GM19395 (cell line): Measurements from ENCODE around the gene CSKMT.
"Not testable (repeated sequence)": the region's sequence is repeated elsewhere in the genome, so short reads cannot be mapped to it uniquely, and the experiment has no call there.

Experiments
- ATAC-seq: cut with Tn5 transposase; IDR thresholded peaks from one replicate; pipeline ENCODE4 v1.9.1; 2021; ENCODE audit warnings: mild to moderate bottlenecking, moderate library complexity; ENCODE audit not compliant: unreplicated experiment

CSKMT gene

GRCh38 chr11:62654297-62654696, 10.8 kb upstream of the CSKMT start:
- ATAC-seq, result no peak

DNA sequence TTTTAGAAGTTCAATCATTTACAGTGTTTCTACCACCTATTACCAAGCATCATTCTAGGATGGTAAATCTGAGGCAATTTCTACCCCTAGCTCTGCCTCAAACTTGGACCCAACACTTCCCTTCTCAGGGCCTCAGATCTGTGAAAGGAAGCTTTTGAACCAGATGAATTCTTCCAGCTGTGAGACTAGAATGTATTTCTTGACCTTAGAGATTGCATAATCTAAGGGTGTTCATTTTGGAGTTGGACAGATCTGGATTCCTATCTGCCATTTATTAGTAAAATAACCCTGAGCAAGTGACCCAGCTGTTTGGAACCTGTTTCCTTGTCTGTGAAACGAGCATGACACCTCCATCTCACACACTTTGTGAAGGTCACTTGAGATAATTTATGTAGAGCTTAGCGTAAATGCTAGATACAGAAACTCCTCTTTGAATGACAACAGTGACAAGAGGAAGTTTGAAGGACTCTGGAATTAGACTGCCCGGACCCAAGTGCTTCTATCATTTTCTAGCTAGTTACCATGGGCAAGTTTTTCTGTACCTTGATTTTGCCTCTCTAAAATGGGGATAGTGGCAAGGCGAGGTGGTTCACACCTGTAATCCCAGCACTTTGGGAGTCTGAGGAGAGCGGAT, 8.2 kb upstream of the CSKMT start:
- no peak for ATAC-seq

- ATAC-seq, result peak; percentile 53
These were observed 572 bp upstream of the CSKMT start for GRCh38 chr11:62664405-62665074.

DNA sequence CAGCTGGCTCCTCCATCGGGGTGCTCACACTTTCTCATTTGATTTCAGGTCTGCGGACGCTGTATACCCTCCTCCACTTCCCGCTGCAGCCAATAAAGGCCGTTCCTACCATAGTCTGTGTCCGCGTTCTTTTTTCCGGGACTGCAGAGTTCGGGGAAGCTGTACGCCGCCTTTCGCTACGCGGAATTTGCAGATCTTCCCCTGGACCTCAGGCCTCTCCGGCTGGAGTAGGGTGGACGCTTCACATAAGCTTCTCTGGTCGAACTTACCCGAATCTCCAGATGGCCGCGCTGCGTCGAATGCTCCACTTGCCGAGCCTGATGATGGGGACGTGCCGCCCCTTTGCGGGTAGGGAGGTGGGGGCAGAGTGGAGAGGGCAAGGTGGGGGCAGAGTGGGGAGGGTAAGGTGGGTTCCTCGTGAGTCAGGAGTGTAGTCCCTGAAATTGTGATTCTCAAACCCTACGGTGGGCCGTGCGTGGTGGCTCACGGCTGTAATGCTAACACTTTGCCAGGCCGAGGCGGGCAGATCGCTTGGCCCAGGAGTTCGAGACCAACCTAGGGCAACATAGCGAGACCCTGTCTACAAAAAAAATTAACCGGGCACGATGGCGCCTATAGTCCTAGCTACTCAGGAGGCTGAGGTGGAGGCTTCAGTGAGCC, 617 bp downstream of the CSKMT start:
- ATAC-seq, result peak; percentile 35

DNA sequence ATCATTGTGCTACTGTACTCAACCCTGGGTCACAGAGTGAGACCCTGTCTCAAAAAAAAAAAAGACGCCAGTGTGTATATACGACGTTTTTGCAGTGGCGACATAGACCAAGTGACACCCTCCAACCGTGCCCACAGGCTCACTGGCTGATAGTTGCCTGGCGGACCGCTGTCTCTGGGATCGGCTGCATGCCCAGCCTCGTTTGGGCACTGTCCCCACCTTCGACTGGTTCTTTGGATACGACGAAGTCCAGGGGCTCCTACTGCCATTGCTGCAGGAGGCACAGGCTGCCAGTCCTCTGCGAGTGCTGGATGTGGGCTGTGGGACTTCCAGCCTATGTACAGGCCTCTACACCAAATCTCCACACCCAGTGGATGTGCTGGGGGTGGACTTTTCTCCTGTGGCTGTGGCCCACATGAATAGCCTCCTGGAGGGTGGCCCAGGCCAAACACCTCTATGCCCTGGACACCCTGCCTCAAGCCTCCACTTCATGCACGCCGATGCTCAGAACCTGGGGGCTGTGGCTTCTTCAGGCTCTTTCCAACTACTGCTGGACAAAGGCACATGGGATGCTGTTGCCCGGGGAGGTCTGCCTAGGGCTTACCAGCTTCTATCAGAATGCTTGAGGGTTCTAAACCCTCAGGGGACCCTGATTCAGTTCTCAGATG, 1.3 kb downstream of the CSKMT start:
- no peak for ATAC-seq

DNA sequence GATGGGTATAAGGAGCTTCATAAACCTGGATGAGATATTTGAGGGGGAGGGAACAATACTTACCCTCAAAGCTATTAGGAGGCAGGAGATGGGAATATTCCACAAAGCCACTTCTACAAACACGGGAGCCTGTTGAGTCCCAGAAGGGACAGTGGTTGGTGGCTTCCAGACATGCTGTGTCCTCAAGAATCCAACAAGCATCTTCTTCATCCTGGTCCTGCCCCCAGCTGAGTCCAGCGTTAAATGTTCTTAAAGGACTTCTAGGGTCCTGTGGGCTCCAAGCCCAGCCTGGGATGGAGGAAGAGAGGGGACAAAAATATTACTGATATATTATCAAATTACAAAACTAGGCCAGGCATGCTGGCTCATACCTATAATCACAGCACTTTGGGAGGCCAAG, 2.3 kb downstream of the CSKMT start:
- no peak for ATAC-seq

DNA sequence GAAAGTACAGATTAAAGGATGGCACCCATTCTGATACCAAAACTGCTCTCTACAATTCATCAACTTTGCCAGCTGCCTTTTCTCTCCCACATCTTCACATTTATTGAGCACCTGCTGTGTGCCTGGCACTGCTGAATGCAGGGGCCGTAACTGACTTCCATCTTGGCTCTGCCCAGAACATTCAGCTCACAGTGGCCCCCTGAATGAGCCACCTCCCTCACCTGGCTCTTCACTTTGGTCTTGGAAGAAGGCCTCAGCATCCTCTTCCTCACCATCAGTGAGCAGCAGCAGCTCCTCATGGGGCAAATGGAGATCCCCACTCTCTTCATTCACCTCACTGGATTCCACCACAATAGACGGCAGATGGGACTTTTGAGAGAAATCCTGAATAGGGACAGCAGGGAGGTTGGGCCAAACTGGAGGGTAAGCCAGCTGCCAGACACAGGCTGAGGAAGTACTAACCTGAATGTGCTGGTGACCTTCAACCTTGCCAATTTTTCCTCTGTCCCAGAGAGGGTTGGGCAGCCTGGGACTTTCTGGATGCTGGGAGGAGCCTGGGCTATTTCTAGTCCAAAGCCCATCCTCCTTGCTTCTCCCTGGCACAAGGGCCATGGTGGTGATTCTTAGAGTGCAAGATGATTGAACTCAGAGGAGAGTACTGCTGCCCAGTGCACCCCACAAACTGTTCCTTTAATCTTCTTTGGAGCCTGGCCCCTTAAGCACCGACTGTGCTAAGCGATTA, 4.5 kb downstream of the CSKMT start:
- no peak for ATAC-seq

DNA sequence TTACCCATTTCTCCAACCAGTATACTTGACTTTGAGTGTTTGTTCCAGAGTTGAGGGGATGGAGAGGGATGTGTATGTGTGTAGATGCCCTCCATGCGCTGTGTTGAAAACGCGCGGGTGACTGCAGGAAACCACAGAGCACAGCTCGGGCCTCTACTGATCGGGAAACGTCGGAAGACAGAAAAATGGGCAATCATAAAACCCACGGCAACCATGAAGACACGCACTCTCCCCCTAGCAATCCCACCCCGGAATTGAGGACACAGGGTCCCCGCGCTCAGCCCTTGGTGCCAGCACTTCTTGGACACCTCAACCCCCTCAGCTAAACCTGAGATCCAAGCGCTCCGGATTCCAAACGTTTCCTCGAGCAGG, 6.1 kb downstream of the CSKMT start:
- peak; percentile 6 for ATAC-seq

- peak; percentile 63 for ATAC-seq
These were observed 6.7 kb downstream of the CSKMT start, which contains the start of the genes LBHD1 and UQCC3 for GRCh38 chr11:62671608-62672389. TSS of gene LBHD1 (minus strand) at chr11:62672267. CDS start at chr11:62670031, 2,236 bp downstream. TSS of gene UQCC3 (plus strand) at chr11:62671673. CDS start at chr11:62671746, 73 bp downstream.

GRCh38 chr11:62673196-62673525, 8.0 kb downstream of the CSKMT start:
- ATAC-seq, result no peak

DNA sequence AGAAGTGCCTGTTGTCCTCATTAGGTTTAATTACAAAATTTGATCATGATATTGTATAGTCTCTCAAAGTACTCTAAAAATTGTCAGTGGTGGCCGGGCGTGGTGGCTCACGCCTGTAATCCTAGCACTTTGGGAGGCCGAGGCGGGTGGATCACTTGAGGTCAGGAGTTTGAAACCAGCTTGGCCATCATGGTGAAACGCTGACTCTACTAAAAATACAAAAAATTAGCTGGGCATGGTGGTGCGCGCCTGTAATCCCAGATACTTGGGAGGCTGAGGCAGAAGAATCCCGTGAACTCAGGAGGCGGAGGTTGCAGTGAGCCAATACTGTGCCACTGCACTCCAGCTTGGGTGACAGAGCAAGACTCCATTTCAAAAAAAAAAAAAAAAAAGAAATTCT, 10.3 kb downstream of the CSKMT start:
- not testable (repeated sequence) for ATAC-seq

DNA sequence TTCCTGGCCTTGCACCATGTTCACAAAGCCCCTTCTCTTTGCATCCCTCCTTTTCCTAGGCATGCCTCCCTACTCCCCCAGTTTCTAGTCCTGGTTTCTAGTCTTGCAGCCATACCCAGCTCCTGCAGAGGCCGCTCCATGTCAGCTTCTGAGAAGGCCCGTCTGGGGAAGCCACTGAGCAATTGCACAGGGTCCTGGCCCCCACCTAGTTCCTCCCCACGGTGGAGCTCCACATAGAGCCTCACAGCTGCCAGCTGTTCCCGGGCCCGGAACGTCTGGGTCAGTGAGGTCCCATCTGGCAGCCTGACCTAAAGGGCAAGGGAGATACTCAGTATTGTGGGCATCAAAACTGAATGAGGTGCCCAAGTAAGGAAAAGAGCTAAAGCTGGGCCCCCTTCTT, 11.6 kb downstream of the CSKMT start:
- no peak for ATAC-seq

DNA sequence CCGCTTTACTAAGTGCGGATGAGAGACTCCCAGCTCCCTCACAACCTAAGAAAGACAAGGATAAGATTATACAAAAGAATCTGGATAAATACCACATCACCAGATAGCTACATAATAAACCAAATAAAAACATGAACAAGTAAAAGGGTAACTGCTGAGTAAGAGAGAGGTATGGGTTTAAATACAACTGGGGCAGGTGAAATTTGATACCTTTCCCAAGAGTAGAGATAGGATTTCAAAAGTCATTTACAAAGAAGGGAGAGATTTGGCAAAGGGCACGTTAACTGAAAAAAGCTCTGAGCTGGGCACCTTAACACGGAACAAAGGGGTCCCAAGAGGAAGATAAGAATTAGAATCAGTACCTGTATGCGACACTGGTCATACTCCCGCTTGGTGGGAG, 12.0 kb downstream of the CSKMT start:
- no peak for ATAC-seq

DNA sequence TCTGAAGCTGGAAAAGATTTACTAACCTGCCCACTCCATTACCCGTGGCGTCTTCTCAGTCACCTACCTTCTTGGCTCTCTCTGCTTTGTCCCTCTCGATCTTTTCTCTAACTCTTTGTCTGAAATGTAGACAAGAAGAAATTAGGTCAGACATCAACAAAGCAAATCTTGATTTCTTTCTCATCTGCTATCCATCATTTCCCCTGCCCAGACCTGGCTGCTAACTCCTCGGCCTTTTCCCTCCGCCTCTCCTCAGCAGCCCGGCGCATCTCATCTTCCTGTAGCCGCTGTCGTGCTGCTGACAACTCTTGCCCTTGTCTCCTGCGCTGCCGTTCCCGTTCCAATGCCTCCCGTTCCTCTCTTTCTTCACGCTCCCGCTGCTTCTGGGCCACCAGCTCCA, 12.6 kb downstream of the CSKMT start:
- ATAC-seq, result no peak

GRCh38 chr11:62678433-62678769, 13.3 kb downstream of the CSKMT start:
- no peak for ATAC-seq

- peak; percentile 84 for ATAC-seq
These were observed 13.9 kb downstream of the CSKMT start, which contains the start of gene UBXN1 for GRCh38 chr11:62678770-62679696. TSS of gene UBXN1 (minus strand) at chr11:62679073. CDS start at chr11:62678923, 150 bp downstream.

- no peak for ATAC-seq
These were observed 15.7 kb downstream of the CSKMT start for GRCh38 chr11:62680825-62681240.

GRCh38 chr11:62682518-62682917, 17.4 kb downstream of the CSKMT start:
- ATAC-seq, result no peak
